ENCODE data around the gene EMC9. TPM values are rescaled to one million over a fixed set of nuclear protein-coding genes. Genes with fewer than 3 reads are reported as not detected.
A peak's percentile ranks its signal among the peaks of the same experiment; 100 is the strongest.

The EMC9 gene
- total RNA-seq, 1 experiment from 2014 or later, result 35.3 TPM

- H3K4me3 ChIP-seq (ENCODE audit: low read length), result peak within 1 kb of the TSS; percentile 64
- H3K4me2 ChIP-seq (ENCODE audit: low read depth, low read length, poor library complexity, severe bottlenecking), result peak within 1 kb of the TSS; percentile 70
- 0 out of 2 replicates have a peak within 1 kb of the TSS, but pooled peaks have one; percentile 22 for H2AFZ ChIP-seq (ENCODE audit: low read length)
Measured at GRCh38 chr14:24171422-24172260, 30.2 kb upstream of the EMC9 start, which contains the start of gene REC8. REC8 (plus strand) TSS chr14:24172080; CDS start chr14:24172553, 473 bp downstream.

GRCh38 chr14:24167469-24168114, 26.2 kb upstream of the EMC9 start:
- Histone ChIP-seq H3K27ac (ENCODE audit: low read length) (no peak overlapping the region), H2AFZ (ENCODE audit: low read length) (no peak overlapping the region), H3K9me3 (ENCODE audit: low read length) (no peaks in the 10 kb centered on the region), H3K36me3 (ENCODE audit: insufficient read depth, low read length) (peaks cover 34% of the 10 kb centered on the region; the same call in 1 of the 2 replicates), H3K9ac (ENCODE audit: low read length) (no peak overlapping the region), H3K4me3 (ENCODE audit: low read length) (no peak overlapping the region), H3K4me2 (ENCODE audit: low read depth, low read length, poor library complexity, severe bottlenecking) (no peak overlapping the region), H3K27me3 (ENCODE audit: low read length) (no peaks in the 10 kb centered on the region), H3K9me2 (replicated peaks; ENCODE audit: insufficient read depth, low read length) (no peaks in the 10 kb centered on the region), H3K79me2 (ENCODE audit: low read length) (peaks cover 11% of the 10 kb centered on the region), H3K4me1 (ENCODE audit: low read length) (no peaks in the 10 kb centered on the region; the same call in 1 of the 2 replicates), H4K20me1 (ENCODE audit: insufficient read depth, low read depth, low read length) (no peaks in the 10 kb centered on the region)
- no peak for DNase-seq

More at GRCh38 chr14:24171422-24172260, 30.2 kb upstream of the EMC9 start, which contains the start of gene REC8:
- H3K9me3 ChIP-seq (ENCODE audit: low read length), result no peaks in the 10 kb centered on the region
- H3K9me2 ChIP-seq (replicated peaks; ENCODE audit: insufficient read depth, low read length), result no peaks in the 10 kb centered on the region
- peak within 1 kb of the TSS; percentile 75 for H3K9ac ChIP-seq (ENCODE audit: low read length)
- peak within 1 kb of the TSS; percentile 52 for H3K27ac ChIP-seq (ENCODE audit: low read length)
- H3K79me2 ChIP-seq (ENCODE audit: low read length), result peaks cover 15% of the 10 kb centered on the region
- peak; percentile 96 for DNase-seq
- 0 out of 2 replicates have a peak, but pooled peaks cover 5% of the 10 kb centered on the region for H3K36me3 ChIP-seq (ENCODE audit: insufficient read depth, low read length)
- H3K27me3 ChIP-seq (ENCODE audit: low read length), result no peaks in the 10 kb centered on the region
- H3K4me1 ChIP-seq (ENCODE audit: low read length), result peaks cover 7% of the 10 kb centered on the region
- H4K20me1 ChIP-seq (ENCODE audit: insufficient read depth, low read depth, low read length), result no peaks in the 10 kb centered on the region

DNA sequence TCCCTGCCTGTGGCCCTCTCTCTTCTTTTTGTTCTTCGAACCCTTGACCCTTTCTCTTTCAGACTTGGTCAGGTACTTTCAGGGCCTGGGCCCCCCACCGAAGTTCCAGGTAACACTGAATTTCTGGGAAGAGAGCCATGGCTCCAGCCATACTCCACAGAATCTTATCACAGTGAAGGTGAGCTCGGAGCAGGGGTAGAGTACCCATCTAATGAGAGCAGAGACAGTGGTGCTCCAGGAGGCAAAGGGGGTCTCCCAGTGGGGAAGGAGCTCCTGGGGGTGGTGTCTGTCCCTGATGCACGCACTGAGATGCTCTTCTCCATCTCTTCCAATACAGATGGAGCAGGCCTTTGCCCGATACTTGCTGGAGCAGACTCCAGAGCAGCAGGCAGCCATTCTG, 24.4 kb upstream of the EMC9 start:
- H3K9ac ChIP-seq (ENCODE audit: low read length), result no peak overlapping the region
- H3K36me3 ChIP-seq (ENCODE audit: insufficient read depth, low read length), result peaks cover 38% of the 10 kb centered on the region; the same call in 1 of the 2 replicates
- H2AFZ ChIP-seq (ENCODE audit: low read length), result no peak overlapping the region
- H3K9me2 ChIP-seq (replicated peaks; ENCODE audit: insufficient read depth, low read length), result no peaks in the 10 kb centered on the region
- DNase-seq, result no peak
- no peaks in the 10 kb centered on the region for H3K27me3 ChIP-seq (ENCODE audit: low read length)
- no peak overlapping the region for H3K4me3 ChIP-seq (ENCODE audit: low read length)
- no peaks in the 10 kb centered on the region for H4K20me1 ChIP-seq (ENCODE audit: insufficient read depth, low read depth, low read length)
- no peak overlapping the region for H3K4me2 ChIP-seq (ENCODE audit: low read depth, low read length, poor library complexity, severe bottlenecking)
- H3K27ac ChIP-seq (ENCODE audit: low read length), result no peak overlapping the region
- H3K4me1 ChIP-seq (ENCODE audit: low read length), result peaks cover 15% of the 10 kb centered on the region
- H3K79me2 ChIP-seq (ENCODE audit: low read length), result peaks cover 17% of the 10 kb centered on the region
- no peaks in the 10 kb centered on the region for H3K9me3 ChIP-seq (ENCODE audit: low read length)

DNA sequence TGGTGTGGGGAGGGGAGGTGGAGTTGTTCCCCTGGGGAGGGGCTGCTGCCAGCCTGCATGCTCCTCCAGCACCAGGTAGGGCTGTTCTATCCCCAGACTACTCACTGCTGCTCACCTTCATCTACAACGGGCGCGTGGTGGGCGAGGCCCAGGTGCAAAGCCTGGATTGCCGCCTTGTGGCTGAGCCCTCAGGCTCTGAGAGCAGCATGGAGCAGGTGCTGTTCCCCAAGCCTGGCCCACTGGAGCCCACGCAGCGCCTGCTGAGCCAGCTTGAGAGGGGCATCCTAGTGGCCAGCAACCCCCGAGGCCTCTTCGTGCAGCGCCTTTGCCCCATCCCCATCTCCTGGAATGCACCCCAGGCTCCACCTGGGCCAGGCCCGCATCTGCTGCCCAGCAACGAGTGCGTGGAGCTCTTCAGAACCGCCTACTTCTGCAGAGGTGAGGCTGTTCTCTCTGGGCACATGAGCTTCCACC, 23.2 kb upstream of the EMC9 start:
- no peak overlapping the region for H3K27ac ChIP-seq (ENCODE audit: low read length)
- no peaks in the 10 kb centered on the region for H3K27me3 ChIP-seq (ENCODE audit: low read length)
- no peaks in the 10 kb centered on the region for H4K20me1 ChIP-seq (ENCODE audit: insufficient read depth, low read depth, low read length)
- no peak overlapping the region for H2AFZ ChIP-seq (ENCODE audit: low read length)
- peaks cover 44% of the 10 kb centered on the region; the same call in 1 of the 2 replicates for H3K36me3 ChIP-seq (ENCODE audit: insufficient read depth, low read length)
- H3K4me3 ChIP-seq (ENCODE audit: low read length), result no peak overlapping the region
- H3K4me1 ChIP-seq (ENCODE audit: low read length), result peaks cover 21% of the 10 kb centered on the region
- no peak for DNase-seq
- H3K4me2 ChIP-seq (ENCODE audit: low read depth, low read length, poor library complexity, severe bottlenecking), result no peak overlapping the region
- H3K9me2 ChIP-seq (replicated peaks; ENCODE audit: insufficient read depth, low read length), result no peaks in the 10 kb centered on the region
- H3K9me3 ChIP-seq (ENCODE audit: low read length), result no peaks in the 10 kb centered on the region
- no peak overlapping the region for H3K9ac ChIP-seq (ENCODE audit: low read length)
- peaks cover 17% of the 10 kb centered on the region for H3K79me2 ChIP-seq (ENCODE audit: low read length)

- H3K4me2 ChIP-seq (ENCODE audit: low read depth, low read length, poor library complexity, severe bottlenecking), result peak overlapping the region; percentile 91
- no peak for DNase-seq
- peaks cover 17% of the 10 kb centered on the region for H3K79me2 ChIP-seq (ENCODE audit: low read length)
- H2AFZ ChIP-seq (ENCODE audit: low read length), result no peak overlapping the region
- H3K27ac ChIP-seq (ENCODE audit: low read length), result peak overlapping the region; percentile 77
- peaks cover 52% of the 10 kb centered on the region; the same call in 1 of the 2 replicates for H3K36me3 ChIP-seq (ENCODE audit: insufficient read depth, low read length)
- peak overlapping the region; percentile 76 for H3K4me3 ChIP-seq (ENCODE audit: low read length)
- H3K9ac ChIP-seq (ENCODE audit: low read length), result peak overlapping the region; percentile 88
- H3K9me2 ChIP-seq (replicated peaks; ENCODE audit: insufficient read depth, low read length), result no peaks in the 10 kb centered on the region
- H4K20me1 ChIP-seq (ENCODE audit: insufficient read depth, low read depth, low read length), result no peaks in the 10 kb centered on the region
- H3K4me1 ChIP-seq (ENCODE audit: low read length), result peaks cover 21% of the 10 kb centered on the region
- H3K27me3 ChIP-seq (ENCODE audit: low read length), result no peaks in the 10 kb centered on the region
- no peaks in the 10 kb centered on the region for H3K9me3 ChIP-seq (ENCODE audit: low read length)
Measured at GRCh38 chr14:24162093-24162492, 20.7 kb upstream of the EMC9 start.

GRCh38 chr14:24160850-24161804, 19.7 kb upstream of the EMC9 start, which contains the start of gene IRF9:
IRF9 (plus strand) TSS chr14:24161265; CDS start chr14:24162145, 880 bp downstream.
- Histone ChIP-seq H3K27me3 (ENCODE audit: low read length) (no peaks in the 10 kb centered on the region), H3K9ac (ENCODE audit: low read length) (peak within 1 kb of the TSS; percentile 88), H4K20me1 (ENCODE audit: insufficient read depth, low read depth, low read length) (no peaks in the 10 kb centered on the region), H3K4me2 (ENCODE audit: low read depth, low read length, poor library complexity, severe bottlenecking) (peak within 1 kb of the TSS; percentile 91), H2AFZ (ENCODE audit: low read length) (no peak within 1 kb of the TSS), H3K27ac (ENCODE audit: low read length) (peak within 1 kb of the TSS; percentile 77), H3K79me2 (ENCODE audit: low read length) (peaks cover 17% of the 10 kb centered on the region), H3K9me2 (replicated peaks; ENCODE audit: insufficient read depth, low read length) (no peaks in the 10 kb centered on the region), H3K4me3 (ENCODE audit: low read length) (peak within 1 kb of the TSS; percentile 76), H3K36me3 (ENCODE audit: insufficient read depth, low read length) (peaks cover 56% of the 10 kb centered on the region; the same call in 1 of the 2 replicates), H3K9me3 (ENCODE audit: low read length) (no peaks in the 10 kb centered on the region), H3K4me1 (ENCODE audit: low read length) (peaks cover 21% of the 10 kb centered on the region)
- DNase-seq, result peak; percentile 99

DNA sequence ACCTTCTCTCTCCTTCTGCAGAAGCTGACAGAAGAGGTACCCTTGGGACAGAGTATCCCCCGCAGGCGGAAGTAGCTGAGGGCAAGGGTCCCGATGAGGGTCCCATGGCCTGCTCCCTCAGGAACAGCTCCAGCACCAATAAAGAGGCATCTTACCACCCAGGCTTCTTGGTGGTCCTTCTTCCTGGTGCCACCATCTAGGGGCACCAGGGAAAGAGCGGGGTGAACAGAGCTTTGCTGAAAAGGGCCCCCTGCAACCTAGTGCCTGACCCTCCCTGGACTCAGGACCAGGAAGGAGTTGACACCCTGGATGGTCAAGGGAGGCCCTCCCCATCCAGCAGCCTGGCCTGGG, 19.1 kb upstream of the EMC9 start:
- Histone ChIP-seq H3K4me2 (ENCODE audit: low read depth, low read length, poor library complexity, severe bottlenecking) (peak overlapping the region; percentile 91), H3K27me3 (ENCODE audit: low read length) (no peaks in the 10 kb centered on the region), H3K9me2 (replicated peaks; ENCODE audit: insufficient read depth, low read length) (no peaks in the 10 kb centered on the region), H3K27ac (ENCODE audit: low read length) (peak overlapping the region; percentile 8; the same call in 1 of the 2 replicates), H3K79me2 (ENCODE audit: low read length) (peaks cover 17% of the 10 kb centered on the region), H3K9ac (ENCODE audit: low read length) (no peak overlapping the region), H3K4me1 (ENCODE audit: low read length) (peaks cover 21% of the 10 kb centered on the region), H4K20me1 (ENCODE audit: insufficient read depth, low read depth, low read length) (no peaks in the 10 kb centered on the region), H3K4me3 (ENCODE audit: low read length) (no peak overlapping the region), H2AFZ (ENCODE audit: low read length) (no peak overlapping the region), H3K9me3 (ENCODE audit: low read length) (no peaks in the 10 kb centered on the region), H3K36me3 (ENCODE audit: insufficient read depth, low read length) (peaks cover 55% of the 10 kb centered on the region)
- DNase-seq, result no peak
